ENCODE results near the gene LTBP1. TPM values are rescaled to one million over a fixed set of nuclear protein-coding genes. Genes with fewer than 3 reads are reported as not detected.

LTBP1 gene
- total and polyA plus RNA-seq, 4 donors: 107 to 573 (median 545) TPM

DNA sequence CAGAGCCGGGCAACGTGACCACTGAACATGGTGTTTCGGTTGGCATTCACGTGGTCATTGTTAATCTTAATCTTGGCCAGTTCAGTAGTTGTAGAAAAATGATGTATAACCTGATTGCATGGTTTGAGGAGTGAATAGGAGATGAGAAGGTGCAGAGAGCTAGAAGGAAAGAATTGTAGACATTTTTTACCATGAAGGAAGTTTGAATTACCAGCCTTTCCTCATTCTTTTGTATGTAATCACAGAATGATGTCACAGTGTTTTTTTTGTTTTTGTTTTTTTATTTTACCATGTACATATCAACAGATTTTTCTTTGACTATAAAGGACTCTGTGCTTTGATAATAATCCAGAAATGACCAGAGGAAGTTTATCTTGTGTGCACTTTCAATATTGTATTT, 126.3 kb downstream of the LTBP1 start:
- no peak for DNase-seq
- no peak for ATAC-seq (ENCODE audit: low FRiP score)
- WGBS, 2 donors: 25 to 29% methylated on average over 4 of the region's 4 CpGs
- intact Hi-C loops (cut with DNase I): loop anchor here (5.0 kb wide), 3 partner anchors 34 to 139 kb away; no protein-coding TSS in a partner anchor
- Histone ChIP-seq H3K4me1 (ENCODE audit: control insufficient read depth in 1 of 2, insufficient read depth in 2 of 2, low read length in 2 of 2) (peaks cover 4 to 12% of the 10 kb centered on the region in 2 donors), H3K9me3 (ENCODE audit: control insufficient read depth, low read length) (no peaks in the 10 kb centered on the region), H3K27ac (ENCODE audit: low read depth in 1 of 2, low read length in 2 of 2) (peak overlapping the region; percentile 31 to 87), H3K36me3 (ENCODE audit: control insufficient read depth in 1 of 2, insufficient read depth in 2 of 2, low read length in 1 of 2) (no peaks in the 10 kb centered on the region), H3K27me3 (ENCODE audit: control insufficient read depth in 1 of 2, insufficient read depth in 2 of 2, low read length in 1 of 2) (no peaks in the 10 kb centered on the region), H3K4me3 (ENCODE audit: low read length in 2 of 2) (no peak overlapping the region)

DNA sequence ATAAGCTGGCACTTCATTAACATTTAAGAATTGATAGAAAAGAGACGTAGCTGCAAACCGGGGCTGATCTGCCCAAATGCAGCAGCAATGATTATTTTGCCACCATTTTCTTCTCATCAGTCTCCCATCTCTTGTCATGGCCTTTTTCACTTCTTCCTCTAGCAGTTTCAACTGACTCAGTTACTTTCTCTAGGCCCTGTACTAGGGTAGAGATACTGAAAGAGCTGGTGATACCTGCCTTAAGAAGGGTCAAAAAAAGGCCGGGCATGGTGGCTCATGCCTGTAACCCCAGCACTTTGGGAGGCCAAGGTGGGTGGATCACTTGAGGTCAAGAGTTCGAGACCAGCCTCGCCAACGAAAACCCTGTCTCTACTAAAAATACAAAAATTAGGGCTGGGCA, 127.4 kb downstream of the LTBP1 start:
- Histone ChIP-seq H3K27ac (ENCODE audit: low read depth in 1 of 2, low read length in 2 of 2) (peak overlapping the region in 1 of 2 donors; percentile 48), H3K4me3 (ENCODE audit: low read length in 2 of 2) (no peak overlapping the region), H3K4me1 (ENCODE audit: control insufficient read depth in 1 of 2, insufficient read depth in 2 of 2, low read length in 2 of 2) (peaks cover 4 to 12% of the 10 kb centered on the region in 2 donors), H3K27me3 (ENCODE audit: control insufficient read depth in 1 of 2, insufficient read depth in 2 of 2, low read length in 1 of 2) (no peaks in the 10 kb centered on the region), H3K36me3 (ENCODE audit: control insufficient read depth in 1 of 2, insufficient read depth in 2 of 2, low read length in 1 of 2) (no peaks in the 10 kb centered on the region), H3K9me3 (ENCODE audit: control insufficient read depth, low read length) (no peaks in the 10 kb centered on the region)
- no peak for ATAC-seq (ENCODE audit: low FRiP score)
- 88 to 90% methylated on average over 6 of the region's 6 CpGs for WGBS, 2 donors
- DNase-seq: no peak
- intact Hi-C loops (cut with DNase I): loop anchor here (5.0 kb wide), 3 partner anchors 33 to 138 kb away; no protein-coding TSS in a partner anchor

DNA sequence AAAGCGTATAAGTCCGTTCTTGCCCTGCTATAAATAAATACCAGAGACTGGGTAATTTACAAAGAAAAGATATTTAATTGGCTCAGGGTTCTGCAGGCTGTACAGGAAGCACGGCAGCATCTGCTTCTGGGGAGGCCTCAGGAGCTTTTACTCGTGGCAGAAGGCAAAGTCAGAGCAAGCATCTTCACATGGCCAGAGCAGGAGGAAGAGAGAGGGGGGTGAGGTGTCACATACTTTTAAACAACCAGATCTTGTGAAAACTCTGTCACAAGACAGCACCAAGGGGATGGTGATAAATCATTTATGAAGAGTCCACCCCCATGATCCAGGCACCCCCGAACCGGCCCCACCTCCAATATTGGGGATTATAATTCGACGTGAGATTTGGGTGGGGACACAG, 130.6 kb downstream of the LTBP1 start:
- Histone ChIP-seq H3K36me3 (ENCODE audit: control insufficient read depth in 1 of 2, insufficient read depth in 2 of 2, low read length in 1 of 2) (no peaks in the 10 kb centered on the region), H3K27me3 (ENCODE audit: control insufficient read depth in 1 of 2, insufficient read depth in 2 of 2, low read length in 1 of 2) (no peaks in the 10 kb centered on the region), H3K4me3 (ENCODE audit: low read length in 2 of 2) (no peak overlapping the region), H3K27ac (ENCODE audit: low read depth in 1 of 2, low read length in 2 of 2) (no peak overlapping the region), H3K4me1 (ENCODE audit: control insufficient read depth in 1 of 2, insufficient read depth in 2 of 2, low read length in 2 of 2) (peaks cover 3 to 8% of the 10 kb centered on the region in 2 donors), H3K9me3 (ENCODE audit: control insufficient read depth, low read length) (no peaks in the 10 kb centered on the region)
- ATAC-seq (ENCODE audit: low FRiP score) (no peak), DNase-seq (no peak)
- WGBS, 2 donors: 45 to 49% methylated on average over 8 of the region's 8 CpGs
- intact Hi-C loops (cut with DNase I): no loop called here

DNA sequence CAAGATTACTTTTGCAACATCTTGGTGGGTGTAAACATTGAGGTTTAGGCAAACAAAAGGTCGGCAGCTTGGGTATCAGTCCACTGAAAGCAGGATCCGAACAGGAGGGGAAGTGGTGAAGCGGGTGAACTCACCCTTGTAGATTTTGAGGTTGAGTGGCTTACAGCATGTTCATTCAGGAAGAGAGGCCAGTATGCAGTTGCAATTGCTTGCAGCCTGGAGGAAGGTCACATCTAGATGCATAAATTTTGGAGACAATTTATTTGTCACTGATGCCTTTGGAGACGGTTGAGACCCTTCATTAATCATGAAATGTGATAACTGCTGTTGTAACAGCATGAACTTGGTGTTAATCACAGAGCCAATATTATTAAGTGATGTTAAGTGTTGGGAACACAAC, 131.1 kb downstream of the LTBP1 start:
- no peak for ATAC-seq (ENCODE audit: low FRiP score)

DNA sequence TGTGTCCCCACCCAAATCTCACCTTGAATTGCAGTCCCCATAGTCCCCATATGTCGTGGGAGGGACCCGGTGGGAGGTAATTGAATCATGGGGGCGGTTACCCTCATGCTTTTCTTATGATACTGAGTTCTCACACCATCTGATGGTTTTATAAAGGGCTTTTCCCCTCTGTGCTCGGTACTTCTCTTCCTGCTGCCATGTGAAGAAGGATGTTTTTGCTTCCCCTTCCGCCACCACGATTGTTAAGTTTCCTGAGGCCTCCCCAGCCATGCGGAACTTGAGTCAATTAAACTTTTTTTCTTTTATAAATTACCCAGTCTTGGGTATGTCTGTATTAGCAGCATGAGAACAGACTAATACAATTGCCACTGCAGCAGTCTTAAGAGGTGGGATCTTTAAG, 134.9 kb downstream of the LTBP1 start:
- DNase-seq (no peak), ATAC-seq (ENCODE audit: low FRiP score) (no peak)
- no peaks in the 10 kb centered on the region for H3K27me3 ChIP-seq (ENCODE audit: control insufficient read depth in 1 of 2, insufficient read depth in 2 of 2, low read length in 1 of 2)
- H3K27ac ChIP-seq (ENCODE audit: low read depth in 1 of 2, low read length in 2 of 2): no peak overlapping the region
- no peaks in the 10 kb centered on the region for H3K36me3 ChIP-seq (ENCODE audit: control insufficient read depth in 1 of 2, insufficient read depth in 2 of 2, low read length in 1 of 2)
- H3K4me1 ChIP-seq (ENCODE audit: control insufficient read depth in 1 of 2, insufficient read depth in 2 of 2, low read length in 2 of 2): peaks cover 11 to 15% of the 10 kb centered on the region in 2 donors
- intact Hi-C loops (cut with DNase I): no loop called here
- no peak overlapping the region for H3K4me3 ChIP-seq (ENCODE audit: low read length in 2 of 2)
- 69 to 80% methylated on average over 7 of the region's 7 CpGs for WGBS, 2 donors
- H3K9me3 ChIP-seq (ENCODE audit: control insufficient read depth, low read length): no peaks in the 10 kb centered on the region

More for the DNA sequence above, 131.1 kb downstream of the LTBP1 start:
- peak overlapping the region in 1 of 2 donors; percentile 57 for H3K27ac ChIP-seq (ENCODE audit: low read depth in 1 of 2, low read length in 2 of 2)
- intact Hi-C loops (cut with DNase I): no loop called here
- H3K4me1 ChIP-seq (ENCODE audit: control insufficient read depth in 1 of 2, insufficient read depth in 2 of 2, low read length in 2 of 2): peaks cover 3 to 8% of the 10 kb centered on the region in 2 donors
- H3K9me3 ChIP-seq (ENCODE audit: control insufficient read depth, low read length): no peaks in the 10 kb centered on the region
- no peak for DNase-seq
- 46 to 49% methylated on average over 4 of the region's 4 CpGs for WGBS, 2 donors
- H3K36me3 ChIP-seq (ENCODE audit: control insufficient read depth in 1 of 2, insufficient read depth in 2 of 2, low read length in 1 of 2): no peaks in the 10 kb centered on the region
- H3K27me3 ChIP-seq (ENCODE audit: control insufficient read depth in 1 of 2, insufficient read depth in 2 of 2, low read length in 1 of 2): no peaks in the 10 kb centered on the region
- H3K4me3 ChIP-seq (ENCODE audit: low read length in 2 of 2): no peak overlapping the region

DNA sequence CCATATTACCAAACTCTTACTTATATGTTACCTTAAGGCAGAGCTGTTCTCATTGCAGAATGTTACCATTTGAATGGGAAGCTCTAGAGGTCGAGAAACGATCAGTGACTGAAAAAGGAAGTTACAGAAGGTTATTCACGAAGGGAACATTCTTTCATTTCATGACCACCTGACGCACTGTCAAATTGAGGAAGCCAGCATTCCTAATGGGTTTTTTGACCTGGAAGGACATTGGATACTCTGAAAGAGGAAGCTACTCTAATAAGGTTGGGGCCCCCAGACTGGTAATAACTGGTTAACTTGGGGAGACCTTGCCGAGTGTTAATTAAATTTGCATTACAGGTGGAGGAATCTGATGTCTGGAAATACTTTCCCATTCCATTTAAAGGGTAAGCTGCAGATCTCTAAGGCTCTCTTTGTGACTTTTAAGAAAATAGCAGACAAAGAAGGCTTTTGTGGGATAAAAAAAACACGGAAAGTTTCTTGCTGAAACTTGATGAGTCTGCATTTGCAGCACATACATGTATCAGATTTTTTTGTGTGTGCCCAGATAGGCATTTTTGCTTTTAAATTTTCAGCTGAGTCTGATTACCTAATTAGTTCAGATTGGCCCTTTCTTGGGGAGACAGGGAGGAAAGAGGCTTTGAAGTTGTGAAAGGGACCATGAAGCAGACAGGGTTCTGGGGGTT, 137.1 kb downstream of the LTBP1 start:
- no peaks in the 10 kb centered on the region for H3K36me3 ChIP-seq (ENCODE audit: control insufficient read depth in 1 of 2, insufficient read depth in 2 of 2, low read length in 1 of 2)
- peaks cover 8 to 15% of the 10 kb centered on the region in 2 donors for H3K4me1 ChIP-seq (ENCODE audit: control insufficient read depth in 1 of 2, insufficient read depth in 2 of 2, low read length in 2 of 2)
- intact Hi-C loops (cut with DNase I): no loop called here
- H3K27ac ChIP-seq (ENCODE audit: low read depth in 1 of 2, low read length in 2 of 2): peak overlapping the region in 1 of 2 donors; percentile 55
- ATAC-seq (ENCODE audit: low FRiP score) (no peak), DNase-seq (no peak)
- H3K4me3 ChIP-seq (ENCODE audit: low read length in 2 of 2): no peak overlapping the region
- no peaks in the 10 kb centered on the region for H3K9me3 ChIP-seq (ENCODE audit: control insufficient read depth, low read length)
- 48% methylated on average over 6 of the region's 6 CpGs for WGBS, 2 donors
- H3K27me3 ChIP-seq (ENCODE audit: control insufficient read depth in 1 of 2, insufficient read depth in 2 of 2, low read length in 1 of 2): no peaks in the 10 kb centered on the region

DNA sequence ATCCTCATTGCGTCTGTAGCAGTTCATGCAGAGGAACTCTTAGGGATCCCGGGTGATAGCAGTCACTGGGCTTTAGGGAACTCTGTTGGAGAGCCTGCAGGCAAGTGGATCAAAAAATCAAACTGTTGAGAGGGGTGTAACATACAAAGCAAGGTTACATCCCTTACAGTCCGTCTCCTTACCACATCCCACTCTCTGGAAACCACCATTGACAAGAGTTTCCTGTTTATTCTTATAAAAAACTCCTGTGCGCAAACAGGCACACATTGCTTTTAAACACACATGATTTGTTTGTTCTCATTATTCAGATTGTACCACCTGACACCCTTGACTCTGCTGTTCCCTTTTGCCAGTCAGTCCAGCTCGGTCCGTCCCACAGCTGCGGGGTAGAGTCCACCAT, 137.7 kb downstream of the LTBP1 start:
- WGBS, 2 donors: 69 to 72% methylated on average over 7 of the region's 7 CpGs
- intact Hi-C loops (cut with DNase I): no loop called here
- ATAC-seq (ENCODE audit: low FRiP score): no peak
- DNase-seq: no peak
- Histone ChIP-seq H3K27ac (ENCODE audit: low read depth in 1 of 2, low read length in 2 of 2) (peak overlapping the region; percentile 20 to 22), H3K27me3 (ENCODE audit: control insufficient read depth in 1 of 2, insufficient read depth in 2 of 2, low read length in 1 of 2) (no peaks in the 10 kb centered on the region), H3K9me3 (ENCODE audit: control insufficient read depth, low read length) (no peaks in the 10 kb centered on the region), H3K36me3 (ENCODE audit: control insufficient read depth in 1 of 2, insufficient read depth in 2 of 2, low read length in 1 of 2) (no peaks in the 10 kb centered on the region), H3K4me3 (ENCODE audit: low read length in 2 of 2) (no peak overlapping the region), H3K4me1 (ENCODE audit: control insufficient read depth in 1 of 2, insufficient read depth in 2 of 2, low read length in 2 of 2) (peaks cover 8 to 15% of the 10 kb centered on the region in 2 donors)

DNA sequence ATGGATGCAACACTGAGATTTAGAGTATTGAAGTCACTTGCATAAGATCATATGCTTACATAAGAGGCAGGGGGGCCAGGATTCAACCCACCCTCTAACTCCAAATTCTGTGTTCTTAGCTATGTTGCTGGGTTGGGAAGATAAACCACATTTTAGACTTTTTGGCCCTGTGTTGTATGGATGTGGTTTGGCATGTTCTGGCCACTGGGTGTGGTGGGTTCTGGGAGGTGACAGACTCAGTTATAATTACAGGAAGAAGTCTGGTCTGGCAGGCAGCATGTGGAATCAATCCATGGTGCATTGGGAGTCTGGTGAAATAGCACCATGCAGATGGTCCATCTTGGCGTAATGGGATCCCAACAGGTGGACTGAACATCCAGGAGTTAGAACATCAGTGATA, 138.9 kb downstream of the LTBP1 start:
- Histone ChIP-seq H3K27me3 (ENCODE audit: control insufficient read depth in 1 of 2, insufficient read depth in 2 of 2, low read length in 1 of 2) (no peaks in the 10 kb centered on the region), H3K4me1 (ENCODE audit: control insufficient read depth in 1 of 2, insufficient read depth in 2 of 2, low read length in 2 of 2) (peaks cover 8 to 15% of the 10 kb centered on the region in 2 donors), H3K4me3 (ENCODE audit: low read length in 2 of 2) (no peak overlapping the region), H3K36me3 (ENCODE audit: control insufficient read depth in 1 of 2, insufficient read depth in 2 of 2, low read length in 1 of 2) (no peaks in the 10 kb centered on the region), H3K9me3 (ENCODE audit: control insufficient read depth, low read length) (no peaks in the 10 kb centered on the region), H3K27ac (ENCODE audit: low read depth in 1 of 2, low read length in 2 of 2) (peak overlapping the region in 1 of 2 donors; percentile 7)
- intact Hi-C loops (cut with DNase I): no loop called here
- ATAC-seq (ENCODE audit: low FRiP score) (no peak), DNase-seq (no peak)
- WGBS, 2 donors: 97 to 100% methylated on average over 1 of the region's 1 CpG

DNA sequence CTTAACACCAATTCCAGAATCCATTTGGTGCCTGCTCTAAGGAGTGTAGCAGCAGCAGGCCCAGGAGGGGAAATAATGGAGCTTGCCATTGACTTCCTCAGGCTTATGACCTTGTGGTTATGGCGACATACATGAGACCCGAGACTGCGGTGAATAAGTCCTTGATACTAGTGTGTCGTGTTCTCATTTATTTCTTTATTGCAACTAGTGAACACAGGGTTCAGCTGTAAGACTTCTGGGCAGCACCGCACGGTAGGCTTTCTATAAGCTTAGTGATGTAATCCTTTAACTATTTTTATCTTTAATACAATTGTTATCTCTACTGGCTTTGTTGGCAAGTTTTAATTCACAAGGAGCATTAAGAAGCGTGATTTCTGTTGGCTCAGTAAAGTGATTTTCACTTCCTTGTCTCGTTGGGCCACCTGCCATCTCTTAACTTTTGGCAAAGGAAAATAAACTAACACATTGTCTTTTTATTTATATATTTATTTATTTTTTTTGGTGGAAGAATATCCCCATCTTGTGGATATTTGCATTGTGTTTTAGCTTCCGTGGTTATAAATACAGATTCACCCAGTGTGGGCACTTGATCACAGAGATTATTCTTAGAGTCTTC, 139.8 kb downstream of the LTBP1 start:
- no peak overlapping the region for H3K4me3 ChIP-seq (ENCODE audit: low read length in 2 of 2)
- no peaks in the 10 kb centered on the region for H3K36me3 ChIP-seq (ENCODE audit: control insufficient read depth in 1 of 2, insufficient read depth in 2 of 2, low read length in 1 of 2)
- intact Hi-C loops (cut with DNase I): no loop called here
- H3K27ac ChIP-seq (ENCODE audit: low read depth in 1 of 2, low read length in 2 of 2): peak overlapping the region in 1 of 2 donors; percentile 95
- H3K9me3 ChIP-seq (ENCODE audit: control insufficient read depth, low read length): no peaks in the 10 kb centered on the region
- DNase-seq: no peak
- no peak for ATAC-seq (ENCODE audit: low FRiP score)
- H3K4me1 ChIP-seq (ENCODE audit: control insufficient read depth in 1 of 2, insufficient read depth in 2 of 2, low read length in 2 of 2): peaks cover 11 to 15% of the 10 kb centered on the region in 2 donors
- 35 to 44% methylated on average over 9 of the region's 9 CpGs for WGBS, 2 donors
- H3K27me3 ChIP-seq (ENCODE audit: control insufficient read depth in 1 of 2, insufficient read depth in 2 of 2, low read length in 1 of 2): no peaks in the 10 kb centered on the region

Data from aorta (tissue), 5 donors.